ENCODE results near the gene RPUSD1. TPM values are rescaled to one million over a fixed set of nuclear protein-coding genes. Genes with fewer than 3 reads are reported as not detected.
A peak's percentile ranks its signal among the peaks of the same experiment; 100 is the strongest.
"Not testable (repeated sequence)": the region's sequence is repeated elsewhere in the genome, so short reads cannot be mapped to it uniquely, and the experiment has no call there.

Gene RPUSD1
- total RNA-seq, 2 donors from 2014 or later, result 24.1 to 34.4 TPM

- no peak overlapping the region for H3K4me3 Mint-ChIP-seq
- no peak overlapping the region for H3K27ac Mint-ChIP-seq
- Histone ChIP-seq H3K36me3 (ENCODE audit: control insufficient read depth, insufficient read depth, low read length) (no peaks in the 10 kb centered on the region), H3K4me3 (ENCODE audit: low read length) (no peak overlapping the region), H3K27me3 (ENCODE audit: control insufficient read depth, insufficient read depth, low read length, poor library complexity, severe bottlenecking) (no peaks in the 10 kb centered on the region), H3K4me1 (ENCODE audit: control insufficient read depth, insufficient read depth, low read length) (no peaks in the 10 kb centered on the region), H3K27ac (ENCODE audit: low read depth, low read length) (no peak overlapping the region), H3K9me3 (ENCODE audit: control insufficient read depth, low read length) (no peaks in the 10 kb centered on the region), H3K9ac (ENCODE audit: extremely low read depth, low read length, poor library complexity, severe bottlenecking) (no peak overlapping the region)
- 90 to 100% methylated on average over 4 to 5 of the region's 5 CpGs for WGBS, 2 experiments (ENCODE audit: insufficient coverage in 1 of 2, insufficient read length in 1 of 2)
- peaks cover 5% of the 10 kb centered on the region for H3K9me3 Mint-ChIP-seq
- H3K27me3 Mint-ChIP-seq (ENCODE audit: insufficient read depth), result peaks cover 15% of the 10 kb centered on the region
- H3K36me3 Mint-ChIP-seq (ENCODE audit: low read depth), result no peaks in the 10 kb centered on the region
- DNase-seq, result no peak
- H3K4me1 Mint-ChIP-seq, result peaks cover 10% of the 10 kb centered on the region
- TF ChIP-seq, protein P1, sequence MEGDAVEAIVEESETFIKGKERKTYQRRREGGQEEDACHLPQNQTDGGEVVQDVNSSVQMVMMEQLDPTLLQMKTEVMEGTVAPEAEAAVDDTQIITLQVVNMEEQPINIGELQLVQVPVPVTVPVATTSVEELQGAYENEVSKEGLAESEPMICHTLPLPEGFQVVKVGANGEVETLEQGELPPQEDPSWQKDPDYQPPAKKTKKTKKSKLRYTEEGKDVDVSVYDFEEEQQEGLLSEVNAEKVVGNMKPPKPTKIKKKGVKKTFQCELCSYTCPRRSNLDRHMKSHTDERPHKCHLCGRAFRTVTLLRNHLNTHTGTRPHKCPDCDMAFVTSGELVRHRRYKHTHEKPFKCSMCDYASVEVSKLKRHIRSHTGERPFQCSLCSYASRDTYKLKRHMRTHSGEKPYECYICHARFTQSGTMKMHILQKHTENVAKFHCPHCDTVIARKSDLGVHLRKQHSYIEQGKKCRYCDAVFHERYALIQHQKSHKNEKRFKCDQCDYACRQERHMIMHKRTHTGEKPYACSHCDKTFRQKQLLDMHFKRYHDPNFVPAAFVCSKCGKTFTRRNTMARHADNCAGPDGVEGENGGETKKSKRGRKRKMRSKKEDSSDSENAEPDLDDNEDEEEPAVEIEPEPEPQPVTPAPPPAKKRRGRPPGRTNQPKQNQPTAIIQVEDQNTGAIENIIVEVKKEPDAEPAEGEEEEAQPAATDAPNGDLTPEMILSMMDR (conservative IDR thresholded peaks at IDR 0.05), result no peak
Observed at GRCh38 chr16:756428-756827, 31.8 kb downstream of the RPUSD1 start.

DNA sequence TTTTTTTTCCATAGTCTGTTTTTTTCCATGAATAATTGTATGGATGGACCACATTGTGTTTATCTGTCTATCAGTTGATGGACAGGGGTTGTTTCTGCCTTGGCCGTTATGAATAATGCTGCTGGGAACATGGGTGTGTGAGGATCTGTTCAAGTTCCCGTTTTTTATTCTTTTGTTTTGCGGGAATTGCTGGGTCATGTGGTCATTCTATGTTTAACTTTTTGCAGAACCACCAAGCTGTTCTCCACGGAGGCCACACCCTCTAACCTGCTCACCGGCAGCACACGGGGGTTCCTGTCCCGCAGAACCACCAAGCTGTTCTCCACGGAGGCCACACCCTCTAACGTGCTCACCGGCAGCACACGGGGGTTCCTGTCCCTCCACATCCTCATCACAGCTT is 33.5 kb downstream of the RPUSD1 start:
- H3K9ac ChIP-seq (ENCODE audit: extremely low read depth, low read length, poor library complexity, severe bottlenecking), result no peak overlapping the region
- H3K4me1 Mint-ChIP-seq, result peaks cover 13% of the 10 kb centered on the region
- H3K36me3 Mint-ChIP-seq (ENCODE audit: low read depth), result no peaks in the 10 kb centered on the region
- H3K27me3 Mint-ChIP-seq (ENCODE audit: insufficient read depth), result peaks cover 18% of the 10 kb centered on the region
- no peak overlapping the region for H3K27ac ChIP-seq (ENCODE audit: low read depth, low read length)
- H3K4me3 Mint-ChIP-seq, result no peak overlapping the region
- TF ChIP-seq, protein P1 (conservative IDR thresholded peaks at IDR 0.05), result no peak
- no peaks in the 10 kb centered on the region for H3K27me3 ChIP-seq (ENCODE audit: control insufficient read depth, insufficient read depth, low read length, poor library complexity, severe bottlenecking)
- 79 to 81% methylated on average over 11 of the region's 11 CpGs for WGBS, 2 experiments (ENCODE audit: insufficient coverage in 1 of 2, insufficient read length in 1 of 2)
- no peak for DNase-seq
- no peaks in the 10 kb centered on the region for H3K9me3 ChIP-seq (ENCODE audit: control insufficient read depth, low read length)
- no peaks in the 10 kb centered on the region for H3K36me3 ChIP-seq (ENCODE audit: control insufficient read depth, insufficient read depth, low read length)
- no peak overlapping the region for H3K27ac Mint-ChIP-seq
- H3K4me3 ChIP-seq (ENCODE audit: low read length), result no peak overlapping the region
- peaks cover 5% of the 10 kb centered on the region for H3K9me3 Mint-ChIP-seq
- no peaks in the 10 kb centered on the region for H3K4me1 ChIP-seq (ENCODE audit: control insufficient read depth, insufficient read depth, low read length)

- DNase-seq; H3K4me3 ChIP-seq (ENCODE audit: low read length); H3K4me1 ChIP-seq (ENCODE audit: control insufficient read depth, insufficient read depth, low read length); H3K36me3 Mint-ChIP-seq (ENCODE audit: low read depth); H3K36me3 ChIP-seq (ENCODE audit: control insufficient read depth, insufficient read depth, low read length); H3K9me3 ChIP-seq (ENCODE audit: control insufficient read depth, low read length); H3K4me3 Mint-ChIP-seq; H3K27me3 ChIP-seq (ENCODE audit: control insufficient read depth, insufficient read depth, low read length, poor library complexity, severe bottlenecking); H3K27ac ChIP-seq (ENCODE audit: low read depth, low read length); H3K9ac ChIP-seq (ENCODE audit: extremely low read depth, low read length, poor library complexity, severe bottlenecking); H3K27ac Mint-ChIP-seq; H3K9me3 Mint-ChIP-seq: not testable (repeated sequence)
- H3K4me1 Mint-ChIP-seq, result peaks cover 13% of the 10 kb centered on the region
- WGBS, 2 experiments (ENCODE audit: insufficient coverage in 1 of 2, insufficient read length in 1 of 2), result 88 to 93% methylated on average over 7 to 11 of the region's 11 CpGs
- peaks cover 18% of the 10 kb centered on the region for H3K27me3 Mint-ChIP-seq (ENCODE audit: insufficient read depth)
Observed at GRCh38 chr16:754121-754607, 34.0 kb downstream of the RPUSD1 start.

GRCh38 chr16:752007-752312 is 36.2 kb downstream of the RPUSD1 start:
- Mint-ChIP-seq H3K36me3 (ENCODE audit: low read depth) (no peaks in the 10 kb centered on the region), H3K4me3 (peak overlapping the region; percentile 8), H3K4me1 (peaks cover 13% of the 10 kb centered on the region), H3K27ac (no peak overlapping the region), H3K9me3 (peaks cover 5% of the 10 kb centered on the region), H3K27me3 (ENCODE audit: insufficient read depth) (peaks cover 18% of the 10 kb centered on the region)
- Histone ChIP-seq H3K36me3 (ENCODE audit: control insufficient read depth, insufficient read depth, low read length) (no peaks in the 10 kb centered on the region), H3K27ac (ENCODE audit: low read depth, low read length) (no peak overlapping the region), H3K9me3 (ENCODE audit: control insufficient read depth, low read length) (no peaks in the 10 kb centered on the region), H3K9ac (ENCODE audit: extremely low read depth, low read length, poor library complexity, severe bottlenecking) (no peak overlapping the region), H3K27me3 (ENCODE audit: control insufficient read depth, insufficient read depth, low read length, poor library complexity, severe bottlenecking) (no peaks in the 10 kb centered on the region), H3K4me3 (ENCODE audit: low read length) (no peak overlapping the region), H3K4me1 (ENCODE audit: control insufficient read depth, insufficient read depth, low read length) (no peaks in the 10 kb centered on the region)
- DNase-seq, result peak; percentile 59
- WGBS, 2 experiments (ENCODE audit: insufficient coverage in 1 of 2, insufficient read length in 1 of 2), result 39 to 53% methylated on average over 7 to 10 of the region's 10 CpGs
- TF ChIP-seq, protein P1 (conservative IDR thresholded peaks at IDR 0.05), result no peak

Data from endodermal cell (in vitro differentiated cells).